ENCODE results near the gene PELI2. TPM values are rescaled to one million over a fixed set of nuclear protein-coding genes. Genes with fewer than 3 reads are reported as not detected.

Gene PELI2
- total RNA-seq, 2 donors from 2014 or later: 4.4 to 7.0 TPM

DNA sequence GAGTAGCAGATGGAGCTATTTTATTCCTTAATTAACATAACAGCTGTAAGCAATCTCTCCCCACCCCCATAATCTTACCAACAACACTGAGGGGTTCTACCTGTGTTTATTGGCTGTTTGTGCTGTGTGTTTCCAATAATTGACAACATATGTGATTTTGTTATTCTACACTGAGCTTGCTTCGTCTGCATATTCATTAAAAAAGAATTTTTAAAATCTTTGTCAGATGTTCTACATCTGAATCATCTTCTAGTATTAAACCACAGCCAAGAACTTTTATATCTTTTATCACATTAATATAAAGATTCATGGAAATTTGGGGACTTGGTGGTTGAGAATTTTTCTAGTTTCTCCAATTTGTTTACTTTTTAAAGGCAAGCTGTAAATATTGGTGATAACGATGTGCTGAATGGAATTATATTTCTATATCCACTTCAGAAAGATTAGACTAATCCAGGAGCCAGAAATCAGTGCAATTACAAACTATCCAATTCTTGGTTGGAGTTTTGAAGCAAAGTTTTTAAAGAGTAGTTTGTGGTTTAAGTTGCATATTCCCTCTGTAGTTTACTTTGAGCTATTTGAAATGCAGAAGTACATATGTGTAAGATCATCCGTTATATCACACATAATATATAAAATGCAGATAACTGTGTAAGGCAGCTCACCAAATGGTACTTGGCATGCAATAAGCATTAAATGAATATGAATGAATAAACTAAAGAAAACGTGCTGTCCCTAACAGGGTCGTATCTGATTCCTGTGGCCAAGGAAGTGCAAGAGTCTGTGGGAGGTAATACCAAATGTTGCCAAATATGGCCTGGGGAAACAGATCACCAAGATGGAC, 206.9 kb downstream of the PELI2 start:
- no peak for TF ChIP-seq CTCF (IDR thresholded peaks at IDR 0.05)
- Histone ChIP-seq H3K27me3 (no peaks in the 10 kb centered on the region), H3K36me3 (no peaks in the 10 kb centered on the region), H3K4me1 (no peaks in the 10 kb centered on the region), H3K9me3 (no peaks in the 10 kb centered on the region), H3K27ac (no peak overlapping the region), H3K4me3 (no peak overlapping the region)
- no peak for DNase-seq (ENCODE audit: low spot score)

- DNase-seq (ENCODE audit: low spot score): no peak
- no peaks in the 10 kb centered on the region for H3K27me3 ChIP-seq
- H3K4me1 ChIP-seq: no peaks in the 10 kb centered on the region
- H3K4me3 ChIP-seq: no peak overlapping the region
- TF ChIP-seq CTCF (IDR thresholded peaks at IDR 0.05): no peak
- no peaks in the 10 kb centered on the region for H3K9me3 ChIP-seq
- no peak overlapping the region for H3K27ac ChIP-seq
- no peaks in the 10 kb centered on the region for H3K36me3 ChIP-seq
These were observed 209.8 kb downstream of the PELI2 start for GRCh38 chr14:56328021-56328420.

GRCh38 chr14:56331592-56332216, 213.5 kb downstream of the PELI2 start:
- no peaks in the 10 kb centered on the region for H3K9me3 ChIP-seq
- no peak overlapping the region for H3K4me3 ChIP-seq
- H3K36me3 ChIP-seq: no peaks in the 10 kb centered on the region
- no peak for DNase-seq (ENCODE audit: low spot score)
- H3K27ac ChIP-seq: no peak overlapping the region
- no peak for TF ChIP-seq CTCF (IDR thresholded peaks at IDR 0.05)
- peaks cover 0 to 8% of the 10 kb centered on the region in 2 donors for H3K4me1 ChIP-seq
- no peaks in the 10 kb centered on the region for H3K27me3 ChIP-seq

- no peak for TF ChIP-seq CTCF (IDR thresholded peaks at IDR 0.05)
- Histone ChIP-seq H3K27me3 (no peaks in the 10 kb centered on the region), H3K36me3 (no peaks in the 10 kb centered on the region), H3K9me3 (no peaks in the 10 kb centered on the region), H3K4me1 (peaks cover 0 to 8% of the 10 kb centered on the region in 2 donors), H3K4me3 (no peak overlapping the region), H3K27ac (no peak overlapping the region)
- no peak for DNase-seq (ENCODE audit: low spot score)
These were observed 215.4 kb downstream of the PELI2 start for GRCh38 chr14:56333359-56334292.

- H3K4me1 ChIP-seq: peaks cover 0 to 9% of the 10 kb centered on the region in 2 donors
- H3K27ac ChIP-seq: no peak overlapping the region
- no peak for DNase-seq (ENCODE audit: low spot score)
- TF ChIP-seq CTCF (IDR thresholded peaks at IDR 0.05): no peak
- no peak overlapping the region for H3K4me3 ChIP-seq
- H3K27me3 ChIP-seq: no peaks in the 10 kb centered on the region
- no peaks in the 10 kb centered on the region for H3K36me3 ChIP-seq
- H3K9me3 ChIP-seq: no peaks in the 10 kb centered on the region
These were observed 216.2 kb downstream of the PELI2 start for GRCh38 chr14:56334458-56334857.

All from right atrium auricular region (tissue), 2 donors.